HG02852 (cell line): ENCODE measurements around the gene AUP1.
A peak's percentile ranks its signal among the peaks of the same experiment; 100 is the strongest.
"Not testable (repeated sequence)": the region's sequence is repeated elsewhere in the genome, so short reads cannot be mapped to it uniquely, and the experiment has no call there.

Experiments used
- ATAC-seq: cut with Tn5 transposase; IDR thresholded peaks from one replicate; pipeline ENCODE4 v1.9.1; 2021; ENCODE audit warnings: mild to moderate bottlenecking, moderate library complexity; ENCODE audit not compliant: unreplicated experiment

The AUP1 gene

GRCh38 chr2:74529357-74530238 lies at the start of gene AUP1, which contains the start of gene HTRA2:
TSS of gene AUP1 (minus strand) at chr2:74529706. CDS start at chr2:74529629, 77 bp downstream.
TSS of gene HTRA2 (plus strand) at chr2:74529933. CDS start at chr2:74530007, 74 bp downstream.
- ATAC-seq = peak; percentile 79

- peak; percentile 60 for ATAC-seq
Measured at GRCh38 chr2:74578408-74578807, 48.9 kb upstream of the AUP1 start.

- ATAC-seq = peak; percentile 31
Measured at GRCh38 chr2:74577448-74577847, 47.9 kb upstream of the AUP1 start.

- no peak for ATAC-seq
Measured at GRCh38 chr2:74576863-74577229, 47.3 kb upstream of the AUP1 start.

- no peak for ATAC-seq
Measured at GRCh38 chr2:74576211-74576862, 46.8 kb upstream of the AUP1 start.

GRCh38 chr2:74575320-74575719 lies 45.8 kb upstream of the AUP1 start:
- ATAC-seq = no peak

GRCh38 chr2:74573747-74574562 lies 44.4 kb upstream of the AUP1 start:
- ATAC-seq = peak; percentile 46

GRCh38 chr2:74572178-74572925 lies 42.8 kb upstream of the AUP1 start:
- no peak for ATAC-seq

- ATAC-seq = peak; percentile 72
Measured at GRCh38 chr2:74571058-74571457, 41.6 kb upstream of the AUP1 start.

GRCh38 chr2:74569686-74570085 lies 40.2 kb upstream of the AUP1 start:
- ATAC-seq = no peak

GRCh38 chr2:74567881-74568280 lies 38.4 kb upstream of the AUP1 start:
- no peak for ATAC-seq

GRCh38 chr2:74566754-74567085 lies 37.2 kb upstream of the AUP1 start:
- ATAC-seq = no peak

- ATAC-seq = no peak
Measured at GRCh38 chr2:74566076-74566753, 36.7 kb upstream of the AUP1 start.

- no peak for ATAC-seq
Measured at GRCh38 chr2:74564222-74564621, 34.7 kb upstream of the AUP1 start.

- no peak for ATAC-seq
Measured at GRCh38 chr2:74562126-74562775, 32.7 kb upstream of the AUP1 start.

- not testable (repeated sequence) for ATAC-seq
Measured at GRCh38 chr2:74561022-74561421, 31.5 kb upstream of the AUP1 start.

GRCh38 chr2:74560591-74560990 lies 31.1 kb upstream of the AUP1 start:
- no peak for ATAC-seq

- ATAC-seq = no peak
Measured at GRCh38 chr2:74559912-74560311, 30.4 kb upstream of the AUP1 start.
